Activated CD8-positive, alpha-beta T cell treated with anti-CD3 and anti-CD28 coated beads for 36 hours (primary cell): ENCODE measurements around the gene DHX8. TPM values are rescaled to one million over a fixed set of nuclear protein-coding genes. Genes with fewer than 3 reads are reported as not detected.

Source experiments
- ATAC-seq: fragments of 200-7000 bp; cut with Tn5 transposase; one replicate; pipeline ENCODE4 v1.10.0; 2021; ENCODE audit warnings: mild to moderate bottlenecking, moderate library complexity
- CTCF ChIA-PET: fragments of 350-600 bp; sonication (Branson Sonifier 250); formaldehyde crosslinking; loops from one replicate; lab custom pipeline; 2021; ENCODE audit warnings: antibody characterized with exemption; lab: Charles Lee
- POLR2A ChIA-PET: fragments of 350-600 bp; sonication (Branson Sonifier 250); formaldehyde crosslinking; loops from one replicate; lab custom pipeline; 2021; ENCODE audit warnings: antibody characterized with exemption; lab: Charles Lee
- DNase-seq: peaks from one replicate; pipeline ENCODE4 v3.0.0-alpha.2; 2020
- H3K27ac Mint-ChIP-seq: one replicate; pipeline ENCODE4 v1.8.0; 2021; ENCODE audit warnings: mild to moderate bottlenecking, mixed read lengths
- H3K27me3 Mint-ChIP-seq: one replicate; pipeline ENCODE4 v1.8.0; 2021; ENCODE audit warnings: mixed read lengths
- H3K36me3 Mint-ChIP-seq: one replicate; pipeline ENCODE4 v1.8.0; 2021; ENCODE audit warnings: low read depth, mixed read lengths
- H3K4me1 Mint-ChIP-seq: one replicate; pipeline ENCODE4 v1.8.0; 2021; ENCODE audit warnings: low read depth, mixed read lengths
- H3K4me3 Mint-ChIP-seq: one replicate; pipeline ENCODE4 v1.8.0; 2021; ENCODE audit warnings: mild to moderate bottlenecking, moderate library complexity, mixed read lengths
- H3K9me3 Mint-ChIP-seq: one replicate; pipeline ENCODE4 v1.8.0; 2021; ENCODE audit warnings: mixed read lengths
- CTCF ChIP-seq: fragments of 200-600 bp; IDR thresholded peaks from one replicate; pipeline ENCODE4 v1.8.0; 2022; ENCODE audit warnings: antibody characterized with exemption, mild to moderate bottlenecking
- intact Hi-C: fragments of 100-400 bp; cut with micrococcal nuclease; formaldehyde crosslinking; loops from one replicate; pipeline ENCODE4 v1.10.0; 2022
- total RNA-seq, 2 experiments: library from RNA; stranded (reverse); gene quantifications; one replicate each; pipeline ENCODE4 v1.2.3, GENCODE V29; 2021

The DHX8 gene
- total RNA-seq, 2 experiments from 2014 or later = 43.0 to 45.1 TPM

DNA sequence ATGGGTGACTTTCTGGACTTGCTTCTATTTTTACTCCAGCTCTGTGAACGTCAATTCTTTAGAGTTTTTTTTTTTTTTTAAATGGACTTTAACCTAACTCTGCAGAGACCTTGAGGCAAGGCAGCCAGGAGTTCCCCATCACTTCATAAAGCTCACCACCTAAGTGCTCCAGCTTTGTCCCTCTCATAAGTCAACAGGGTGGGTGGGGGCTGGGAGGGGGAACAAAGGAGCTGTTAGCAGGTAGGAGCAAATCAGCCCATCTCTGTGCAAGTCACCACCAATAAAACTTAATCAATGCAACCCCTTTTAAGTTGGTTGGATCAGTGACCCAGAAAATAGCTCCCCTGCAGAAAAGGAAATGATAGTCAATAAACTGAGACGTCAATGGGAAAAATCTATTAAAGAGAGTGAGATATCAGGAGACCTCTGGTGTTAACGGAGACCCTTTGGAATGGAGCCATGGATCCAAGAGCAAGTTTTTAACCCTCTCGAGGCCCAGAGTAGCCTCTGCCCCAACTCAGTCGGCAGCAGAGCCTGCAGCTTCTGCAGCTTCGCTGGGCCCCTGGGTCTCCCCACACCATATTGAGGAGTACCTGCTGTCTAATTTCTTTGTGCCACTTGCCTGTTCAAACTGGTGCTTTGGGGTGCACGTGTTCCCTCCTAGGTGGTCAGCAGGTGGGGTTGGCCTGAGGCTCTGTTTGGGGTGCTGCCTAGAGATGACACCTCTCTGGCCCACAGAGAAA lies 90.0 kb downstream of the DHX8 start:
- Mint-ChIP-seq H3K4me3 (no peak overlapping the region), H3K36me3 (no peaks in the 10 kb centered on the region), H3K27ac (no peak overlapping the region), H3K4me1 (peaks cover 4% of the 10 kb centered on the region), H3K9me3 (no peaks in the 10 kb centered on the region), H3K27me3 (peaks cover 2% of the 10 kb centered on the region)
- no peak for ATAC-seq
- CTCF ChIA-PET = interaction anchor here (0.8 to 2.1 kb wide), 6 partner anchors 16 to 272 kb away, joined by 3 to 14 read pairs (median 4); no protein-coding TSS in a partner anchor
- POLR2A ChIA-PET = interaction anchor here (0.9 kb wide), 1 partner anchor 100 kb away, joined by 4 read pairs; no protein-coding TSS in a partner anchor
- TF ChIP-seq CTCF = no peak
- DNase-seq = no peak
- intact Hi-C loops = loop anchor here (10.0 kb wide), 1 partner anchor 191 kb away; no protein-coding TSS in a partner anchor

GRCh38 chr17:43574348-43574747 lies 90.6 kb downstream of the DHX8 start:
- DNase-seq (no peak), ATAC-seq (no peak)
- ChIA-PET POLR2A (no interaction called here), CTCF (interaction anchor here (1.3 to 2.1 kb wide), 5 partner anchors 16 to 272 kb away, joined by 3 to 14 read pairs (median 4); no protein-coding TSS in a partner anchor)
- Mint-ChIP-seq H3K36me3 (no peaks in the 10 kb centered on the region), H3K4me3 (no peak overlapping the region), H3K27me3 (peaks cover 2% of the 10 kb centered on the region), H3K9me3 (no peaks in the 10 kb centered on the region), H3K27ac (no peak overlapping the region), H3K4me1 (peaks cover 9% of the 10 kb centered on the region)
- TF ChIP-seq CTCF = no peak
- intact Hi-C loops = loop anchor here (10.0 kb wide), 1 partner anchor 190 kb away; no protein-coding TSS in a partner anchor

GRCh38 chr17:43574896-43575525 lies 91.2 kb downstream of the DHX8 start:
- H3K36me3 Mint-ChIP-seq = no peaks in the 10 kb centered on the region
- ATAC-seq = no peak
- H3K4me3 Mint-ChIP-seq = no peak overlapping the region
- no peak for DNase-seq
- ChIA-PET POLR2A (no interaction called here), CTCF (interaction anchor here (0.6 to 2.1 kb wide), 8 partner anchors 10 to 271 kb away, joined by 3 to 14 read pairs (median 4); no protein-coding TSS in a partner anchor)
- peaks cover 12% of the 10 kb centered on the region for H3K4me1 Mint-ChIP-seq
- H3K9me3 Mint-ChIP-seq = no peaks in the 10 kb centered on the region
- intact Hi-C loops = loop anchor here (10.0 kb wide), 1 partner anchor 190 kb away; no protein-coding TSS in a partner anchor
- peaks cover 2% of the 10 kb centered on the region for H3K27me3 Mint-ChIP-seq
- H3K27ac Mint-ChIP-seq = no peak overlapping the region
- no peak for TF ChIP-seq CTCF

Other genes with a start within 250 kb of the DHX8 start
- gene RNU2-1, start 250.0 kb upstream of the DHX8 start, total RNA-seq = 1,000 to 10,000 TPM; 3,772 to 4,070 TPM
- 1 to 10 TPM; 2.2 to 3.4 TPM for gene ARL4D, start 85.0 kb upstream of the DHX8 start, total RNA-seq
- 1 to 10 TPM; 5.0 to 5.4 TPM for gene ETV4, start 62.4 kb downstream of the DHX8 start, total RNA-seq
- under 1 TPM; 0.45 to 0.47 TPM for gene MEOX1, start 177.9 kb downstream of the DHX8 start, total RNA-seq